WTC11 (cell line): ENCODE data around the gene AK9.

Experiments used
- CTCF ChIP-seq: fragments of 200-600 bp; IDR thresholded peaks from 2 replicates; pipeline ENCODE4 v1.8.0; 2022; ENCODE audit warnings: antibody characterized with exemption
- MYBL2 ChIP-seq: sonication (generic); formaldehyde crosslinking; IDR thresholded peaks from 2 replicates; pipeline ENCODE4 v1.8.1; 2023; ENCODE audit warnings: mild to moderate bottlenecking, moderate library complexity, missing genetic modification reagents
- ZBTB21 ChIP-seq: sonication (generic); formaldehyde crosslinking; IDR thresholded peaks from 2 replicates; pipeline ENCODE4 v1.8.1; 2023; ENCODE audit warnings: mild to moderate bottlenecking, missing genetic modification reagents, borderline replicate concordance
- TF ChIP-seq, protein P1 (sequence below): sonication (generic); formaldehyde crosslinking; IDR thresholded peaks from 2 replicates; pipeline ENCODE4 v1.8.1; 2022; ENCODE audit warnings: low read depth, missing genetic modification reagents, borderline replicate concordance

GRCh38 chr6:109450801-109451200 lies 240.2 kb downstream of the AK9 start:
- TF ChIP-seq CTCF (no peak), ZBTB21 (no peak), MYBL2 (CRISPR knock-in tag) (no peak)
- TF ChIP-seq, protein P1, sequence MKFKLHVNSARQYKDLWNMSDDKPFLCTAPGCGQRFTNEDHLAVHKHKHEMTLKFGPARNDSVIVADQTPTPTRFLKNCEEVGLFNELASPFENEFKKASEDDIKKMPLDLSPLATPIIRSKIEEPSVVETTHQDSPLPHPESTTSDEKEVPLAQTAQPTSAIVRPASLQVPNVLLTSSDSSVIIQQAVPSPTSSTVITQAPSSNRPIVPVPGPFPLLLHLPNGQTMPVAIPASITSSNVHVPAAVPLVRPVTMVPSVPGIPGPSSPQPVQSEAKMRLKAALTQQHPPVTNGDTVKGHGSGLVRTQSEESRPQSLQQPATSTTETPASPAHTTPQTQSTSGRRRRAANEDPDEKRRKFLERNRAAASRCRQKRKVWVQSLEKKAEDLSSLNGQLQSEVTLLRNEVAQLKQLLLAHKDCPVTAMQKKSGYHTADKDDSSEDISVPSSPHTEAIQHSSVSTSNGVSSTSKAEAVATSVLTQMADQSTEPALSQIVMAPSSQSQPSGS (CRISPR knock-in tag): no peak
